Measurements from ENCODE around the gene TNS4.

Gene TNS4

DNA sequence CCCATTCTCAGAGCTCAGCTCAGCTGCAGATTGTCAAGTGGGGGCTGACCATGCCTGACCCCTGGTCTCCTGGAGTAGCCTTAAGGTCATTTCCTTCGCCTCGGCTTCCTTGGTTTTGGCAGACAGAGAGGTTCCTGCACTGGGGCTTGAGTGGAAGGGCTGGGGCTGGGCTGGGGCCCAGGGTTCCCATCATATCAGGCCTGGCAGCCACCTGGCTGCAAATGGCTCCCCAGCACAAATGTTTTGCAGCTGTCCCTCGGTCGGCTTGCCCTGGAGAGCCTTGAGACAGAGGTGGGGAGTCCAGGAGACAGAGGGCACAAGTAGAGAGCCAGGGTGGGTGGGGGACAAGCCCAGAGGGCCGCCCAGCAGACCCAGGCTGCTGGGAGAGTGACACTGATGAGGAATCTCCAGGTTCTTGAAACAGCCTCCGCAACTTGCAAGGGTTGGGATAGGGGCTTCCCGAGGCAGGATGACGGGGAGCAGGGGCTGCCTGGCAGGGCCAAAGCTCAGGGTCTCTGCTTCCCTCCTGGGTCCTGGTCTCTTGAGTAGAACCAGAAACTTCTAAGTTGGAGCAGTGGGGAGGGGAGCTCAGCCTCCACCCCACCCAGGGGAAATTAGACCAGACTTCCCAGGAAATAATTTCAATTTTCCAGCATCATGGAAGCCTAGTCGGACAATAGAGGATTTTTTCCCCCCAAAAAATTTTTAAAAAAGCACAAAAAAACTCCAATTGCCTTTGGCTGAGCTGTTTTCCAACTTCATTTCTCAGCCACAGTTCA lies 38.9 kb downstream of the TNS4 start:
- no peak for TF ChIP-seq POLR2AphosphoS5 (IDR thresholded peaks at IDR 0.05; ENCODE audit: borderline replicate concordance, low read depth, low read length)
- TF ChIP-seq FOXP2 (optimal IDR thresholded peaks at IDR 0.05; ENCODE audit: control extremely low read depth, extremely low read length, insufficient read depth): no peak
- TF ChIP-seq EZH2 (IDR thresholded peaks at IDR 0.05): no peak
- no peak overlapping the region for H3K4me3 ChIP-seq
- no peak for DNase-seq (ENCODE audit: low read depth, low spot score)
- no peaks in the 10 kb centered on the region for H3K9me3 ChIP-seq (ENCODE audit: low read depth, low read length)
- 0 out of 2 replicates have a peak, but pooled peaks cover 2% of the 10 kb centered on the region for H3K36me3 ChIP-seq (ENCODE audit: insufficient read depth, low read length)
- peak overlapping the region; percentile 2 for H3K9ac ChIP-seq (ENCODE audit: insufficient read length)
- peak overlapping the region; percentile 27; the same call in 1 of the 2 replicates for H3K27ac ChIP-seq

DNA sequence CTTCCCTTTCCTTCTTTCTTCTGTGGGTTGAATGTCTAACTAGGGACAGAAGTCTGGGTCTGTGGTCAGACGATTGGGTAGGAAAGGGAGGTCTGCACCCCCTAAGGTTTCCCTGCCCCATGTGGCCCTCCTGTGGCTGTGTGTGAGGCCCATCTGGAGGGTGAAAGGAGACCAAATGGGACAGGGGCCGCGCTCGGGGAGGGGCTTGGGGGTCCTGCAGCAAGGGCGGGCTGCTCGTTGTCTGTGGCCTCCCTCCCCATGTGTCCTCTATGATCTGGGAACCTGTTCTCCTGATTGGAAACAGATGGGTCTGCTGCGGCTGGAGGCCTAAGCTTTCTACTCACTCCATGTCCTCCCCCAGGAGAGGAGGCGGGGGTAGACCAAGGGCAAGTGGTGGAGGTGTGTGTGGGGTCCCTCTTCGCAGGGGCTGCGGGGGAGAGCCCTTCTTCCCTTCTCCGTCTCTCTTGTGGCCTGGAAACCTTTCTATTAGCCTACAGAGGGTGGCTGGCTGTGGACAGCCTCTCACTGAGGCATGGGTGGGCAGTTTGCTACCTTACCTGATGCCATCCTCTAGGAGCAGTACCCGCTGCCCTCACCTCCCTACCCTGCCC lies 39.6 kb downstream of the TNS4 start:
- Histone ChIP-seq H3K36me3 (ENCODE audit: insufficient read depth, low read length) (peaks cover 7% of the 10 kb centered on the region), H3K4me3 (0 out of 2 replicates have a peak overlapping the region, but pooled peaks have one; percentile 9), H3K9ac (ENCODE audit: insufficient read length) (peak overlapping the region; percentile 41), H3K9me3 (ENCODE audit: low read depth, low read length) (no peaks in the 10 kb centered on the region), H3K27ac (peak overlapping the region; percentile 66)
- no peak for DNase-seq (ENCODE audit: low read depth, low spot score)
- TF ChIP-seq FOXP2 (optimal IDR thresholded peaks at IDR 0.05; ENCODE audit: control extremely low read depth, extremely low read length, insufficient read depth) (peak; percentile 36), EZH2 (IDR thresholded peaks at IDR 0.05) (no peak)

DNA sequence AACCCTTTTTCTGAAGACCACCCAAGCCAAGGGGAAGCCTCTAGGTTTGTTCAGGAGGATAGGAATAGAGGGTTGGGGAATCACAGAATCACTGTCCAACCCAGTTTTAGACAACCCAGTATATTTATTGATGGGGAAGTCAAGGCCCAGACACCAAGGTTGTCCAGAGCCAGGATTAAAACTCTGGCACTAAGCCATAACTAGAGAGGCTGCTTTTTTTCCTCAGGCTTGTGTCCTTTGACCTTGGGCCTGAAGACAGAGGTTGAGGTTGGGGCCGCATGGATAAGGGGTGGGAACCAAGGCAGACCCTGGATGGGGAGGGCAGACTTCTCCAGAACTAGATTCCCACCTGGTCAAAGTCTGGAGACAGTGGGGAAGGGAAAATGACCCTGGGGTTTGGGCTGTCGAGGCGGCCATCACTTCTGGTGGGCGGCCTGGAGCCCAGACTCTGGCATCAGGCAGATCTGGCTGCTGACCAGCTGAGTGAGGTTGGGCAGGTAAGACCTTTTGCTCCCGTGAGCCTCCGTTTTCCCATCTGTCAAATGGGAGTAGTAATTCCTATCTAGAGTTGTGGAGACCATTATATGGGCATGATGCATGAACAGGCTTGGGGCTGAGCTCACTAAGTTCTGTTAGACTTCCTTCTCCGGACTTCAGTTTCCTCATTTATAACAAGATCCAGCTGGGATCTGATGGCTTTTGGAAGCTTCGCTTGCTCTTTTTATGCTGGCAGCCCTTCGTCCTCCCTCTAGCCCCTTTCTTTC lies 40.3 kb downstream of the TNS4 start:
- peaks cover 14% of the 10 kb centered on the region for H3K36me3 ChIP-seq (ENCODE audit: insufficient read depth, low read length)
- H3K27ac ChIP-seq: peak overlapping the region; percentile 66
- H3K9ac ChIP-seq (ENCODE audit: insufficient read length): peak overlapping the region; percentile 41
- no peak for TF ChIP-seq FOXP2 (optimal IDR thresholded peaks at IDR 0.05; ENCODE audit: control extremely low read depth, extremely low read length, insufficient read depth)
- peak; percentile 30; the same call in 1 of the 2 replicates for TF ChIP-seq POLR2AphosphoS5 (IDR thresholded peaks at IDR 0.05; ENCODE audit: borderline replicate concordance, low read depth, low read length)
- no peak for TF ChIP-seq EZH2 (IDR thresholded peaks at IDR 0.05)
- no peak for DNase-seq (ENCODE audit: low read depth, low spot score)
- no peaks in the 10 kb centered on the region for H3K9me3 ChIP-seq (ENCODE audit: low read depth, low read length)
- H3K4me3 ChIP-seq: 0 out of 2 replicates have a peak overlapping the region, but pooled peaks have one; percentile 9

DNA sequence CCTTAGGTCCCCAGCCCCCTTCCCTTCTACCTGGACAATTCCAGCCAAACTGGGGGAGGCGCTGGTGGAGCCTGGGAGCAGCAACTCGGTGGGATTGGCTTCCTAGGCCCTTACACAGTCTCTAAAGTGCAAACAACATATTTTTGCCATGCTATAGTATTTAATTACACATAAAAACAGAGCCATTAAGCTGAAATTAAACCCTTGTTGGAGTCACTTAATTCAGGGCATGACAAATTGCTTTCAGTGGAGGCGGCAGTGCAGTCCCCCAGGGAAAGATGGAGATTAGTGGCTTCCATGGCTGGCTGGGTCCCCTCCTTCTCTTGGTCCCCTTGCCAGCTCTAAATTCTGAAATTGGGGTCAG lies 40.8 kb downstream of the TNS4 start:
- no peaks in the 10 kb centered on the region for H3K9me3 ChIP-seq (ENCODE audit: low read depth, low read length)
- DNase-seq (ENCODE audit: low read depth, low spot score): no peak
- TF ChIP-seq POLR2AphosphoS5 (IDR thresholded peaks at IDR 0.05; ENCODE audit: borderline replicate concordance, low read depth, low read length): no peak; the same call in 1 of the 2 replicates
- TF ChIP-seq FOXP2 (optimal IDR thresholded peaks at IDR 0.05; ENCODE audit: control extremely low read depth, extremely low read length, insufficient read depth): no peak
- TF ChIP-seq EZH2 (IDR thresholded peaks at IDR 0.05): no peak
- H3K9ac ChIP-seq (ENCODE audit: insufficient read length): no peak overlapping the region
- no peak overlapping the region for H3K4me3 ChIP-seq
- peak overlapping the region; percentile 66 for H3K27ac ChIP-seq
- H3K36me3 ChIP-seq (ENCODE audit: insufficient read depth, low read length): peaks cover 19% of the 10 kb centered on the region

DNA sequence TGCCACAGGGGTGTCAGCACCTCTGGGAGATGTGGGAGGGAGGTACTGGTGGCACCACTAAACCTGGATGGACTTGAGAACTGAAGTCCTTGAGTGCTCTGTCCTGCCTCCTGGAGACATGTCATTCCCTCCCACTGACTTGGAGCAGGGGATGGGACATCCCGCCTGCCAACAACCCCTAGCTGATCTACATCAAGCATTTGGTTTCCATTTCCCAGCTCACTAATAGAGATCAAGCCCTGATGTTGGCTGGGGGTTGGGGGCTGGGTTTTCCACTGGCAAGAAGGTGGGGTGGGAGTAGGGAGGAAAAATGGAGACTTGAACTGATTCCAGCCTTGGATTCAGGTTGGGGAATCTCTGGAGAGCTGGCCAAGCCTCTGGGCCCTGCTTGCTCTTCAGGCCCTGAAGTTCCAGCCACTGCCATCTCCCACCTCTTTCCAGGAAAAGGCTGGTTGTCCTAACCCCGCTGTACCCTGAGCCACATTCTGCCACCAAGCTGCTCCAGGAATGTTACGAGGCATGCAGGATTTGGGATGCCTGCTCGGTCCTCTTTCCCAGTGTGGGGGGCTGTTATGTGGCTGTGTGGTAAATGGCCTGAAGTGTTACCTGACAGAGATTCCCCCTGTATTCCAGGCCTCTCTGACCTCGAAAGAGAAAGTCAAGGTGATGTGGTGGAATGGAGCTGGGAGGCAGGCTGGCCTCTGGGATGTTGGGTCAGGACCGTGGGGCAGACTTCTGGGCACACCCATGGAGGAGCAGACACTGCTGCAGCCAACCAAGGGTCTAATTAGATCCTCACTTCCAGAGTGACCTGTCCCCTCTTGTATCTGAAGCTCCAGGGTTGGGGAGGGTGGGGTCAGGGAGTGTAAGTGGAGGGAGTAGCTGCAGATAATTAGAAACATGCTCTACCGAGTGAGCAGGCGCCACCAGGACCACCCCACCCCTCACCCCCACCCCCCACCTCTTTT lies 41.5 kb downstream of the TNS4 start:
- H3K9me3 ChIP-seq (ENCODE audit: low read depth, low read length): no peaks in the 10 kb centered on the region
- no peak for TF ChIP-seq FOXP2 (optimal IDR thresholded peaks at IDR 0.05; ENCODE audit: control extremely low read depth, extremely low read length, insufficient read depth)
- TF ChIP-seq POLR2AphosphoS5 (IDR thresholded peaks at IDR 0.05; ENCODE audit: borderline replicate concordance, low read depth, low read length): peak; percentile 26; the same call in 1 of the 2 replicates
- TF ChIP-seq EZH2 (IDR thresholded peaks at IDR 0.05): no peak
- no peak for DNase-seq (ENCODE audit: low read depth, low spot score)
- peak overlapping the region; percentile 96 for H3K27ac ChIP-seq
- peak overlapping the region; percentile 25; the same call in 1 of the 2 replicates for H3K4me3 ChIP-seq
- no peak overlapping the region for H3K9ac ChIP-seq (ENCODE audit: insufficient read length)
- H3K36me3 ChIP-seq (ENCODE audit: insufficient read depth, low read length): peaks cover 19% of the 10 kb centered on the region

DNA sequence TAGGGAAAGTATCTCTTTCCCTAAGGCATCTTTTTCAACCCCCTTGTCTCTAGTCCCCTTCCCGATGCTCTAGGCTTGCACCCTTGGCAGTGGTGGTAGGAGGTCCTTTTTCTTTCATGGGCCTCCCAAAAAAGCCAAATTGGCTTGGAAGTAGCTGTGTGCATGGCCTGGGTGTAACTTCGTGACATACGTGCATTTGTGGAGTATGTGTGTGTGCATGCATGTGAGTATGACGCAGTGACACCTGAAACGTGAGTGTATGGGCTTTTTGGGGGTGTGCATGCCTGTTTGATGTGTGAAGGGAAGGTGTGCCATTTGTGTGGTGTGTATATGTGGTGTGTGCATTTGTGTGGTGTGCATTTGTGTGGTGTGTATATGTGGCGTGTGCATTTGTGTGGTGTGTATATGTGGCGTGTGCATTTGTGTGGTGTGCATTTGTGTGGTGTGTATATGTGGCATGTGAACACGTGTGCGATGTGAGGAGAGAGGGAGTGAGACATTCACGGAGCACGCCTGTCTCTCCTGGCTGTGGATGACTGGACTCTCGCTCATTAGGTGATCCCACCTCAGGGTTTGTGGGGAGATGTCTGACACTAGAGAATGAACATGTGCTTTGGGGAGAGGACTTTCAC lies 42.5 kb downstream of the TNS4 start:
- no peaks in the 10 kb centered on the region for H3K9me3 ChIP-seq (ENCODE audit: low read depth, low read length)
- H3K36me3 ChIP-seq (ENCODE audit: insufficient read depth, low read length): peaks cover 28% of the 10 kb centered on the region
- peak overlapping the region; percentile 37 for H3K9ac ChIP-seq (ENCODE audit: insufficient read length)
- TF ChIP-seq EZH2 (IDR thresholded peaks at IDR 0.05) (no peak), POLR2AphosphoS5 (IDR thresholded peaks at IDR 0.05; ENCODE audit: borderline replicate concordance, low read depth, low read length) (no peak), FOXP2 (optimal IDR thresholded peaks at IDR 0.05; ENCODE audit: control extremely low read depth, extremely low read length, insufficient read depth) (no peak)
- H3K4me3 ChIP-seq: peak overlapping the region; percentile 71
- peak overlapping the region; percentile 96 for H3K27ac ChIP-seq
- DNase-seq (ENCODE audit: low read depth, low spot score): no peak

All from SK-N-MC (cell line).